AG04450 (cell line): Measurements from ENCODE around the gene MS4A10. TPM values are rescaled to one million over a fixed set of nuclear protein-coding genes. Genes with fewer than 3 reads are reported as not detected.

Source experiments
- CTCF ChIA-PET: fragments of 300-600, 350-600 bp; formaldehyde crosslinking; extraction: SDS; loops from one replicate; lab custom pipeline; 2022; ENCODE audit warnings: antibody characterized with exemption, inconsistent platforms; lab: Charles Lee
- POLR2A ChIA-PET: fragments of 350-600 bp; formaldehyde crosslinking; extraction: SDS; loops from one replicate; lab custom pipeline; 2021; ENCODE audit warnings: antibody characterized with exemption, inconsistent platforms; lab: Yijun Ruan, JAX
- DNase-seq: peaks from one replicate; pipeline ENCODE4 v3.0.0-alpha.2; 2011; ENCODE audit warnings: low read depth, low spot score
- H3K27ac ChIP-seq: one replicate; pipeline ENCODE4 v1.5.1; 2012; ENCODE audit warnings: low read depth, low read length, control low read depth
- H3K27me3 ChIP-seq: one replicate; pipeline ENCODE4 v1.6.0; 2012; ENCODE audit warnings: low read length; ENCODE audit not compliant: control insufficient read depth, insufficient read depth
- H3K4me3 ChIP-seq: 2 replicates; pipeline ENCODE4 v1.5.1; 2011; ENCODE audit warnings: mild to moderate bottlenecking, low read depth, low read length, control low read depth
- H3K9me3 ChIP-seq: 2 replicates; pipeline ENCODE4 v1.5.1; 2012; ENCODE audit warnings: low read length; ENCODE audit not compliant: control insufficient read depth, insufficient read depth
- polyA plus RNA-seq: library from polyadenylated mRNA; depleted of rRNA; stranded (reverse); fragments of >200 nt; gene quantifications from 2 replicates; pipeline ENCODE4 v1.2.3, GENCODE V29; 2011; rRNA removed
- TF ChIP-seq, protein P1 (sequence below): IDR thresholded peaks from 2 replicates; pipeline ENCODE4 v1.5.1; 2011; ENCODE audit warnings: low read depth, low read length, control low read depth, inconsistent platforms

Gene MS4A10
- polyA plus RNA-seq, 1 experiment = not detected

DNA sequence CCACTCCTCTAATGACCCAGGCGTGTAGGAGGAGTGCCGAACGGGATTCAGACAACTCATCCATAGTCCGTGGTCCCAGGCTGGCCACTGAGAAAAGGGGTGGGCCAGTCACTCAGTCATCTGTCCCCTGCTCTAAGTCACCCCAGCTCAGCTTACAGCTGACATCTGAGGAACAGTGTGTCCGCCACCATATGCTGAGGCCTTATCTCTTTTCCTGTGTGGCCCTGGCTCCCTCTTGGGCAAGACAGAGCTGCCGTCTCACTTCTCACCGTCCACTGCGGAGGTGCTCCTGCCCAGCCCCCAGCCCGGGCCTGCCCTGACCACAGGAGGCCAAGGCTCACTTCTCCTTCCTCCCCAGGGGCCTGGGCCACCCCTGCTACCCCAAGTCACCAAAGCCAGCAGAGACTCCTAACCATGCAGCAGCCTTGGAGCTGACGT lies 63.6 kb downstream of the MS4A10 start:
- DNase-seq = no peak
- TF ChIP-seq, protein P1, sequence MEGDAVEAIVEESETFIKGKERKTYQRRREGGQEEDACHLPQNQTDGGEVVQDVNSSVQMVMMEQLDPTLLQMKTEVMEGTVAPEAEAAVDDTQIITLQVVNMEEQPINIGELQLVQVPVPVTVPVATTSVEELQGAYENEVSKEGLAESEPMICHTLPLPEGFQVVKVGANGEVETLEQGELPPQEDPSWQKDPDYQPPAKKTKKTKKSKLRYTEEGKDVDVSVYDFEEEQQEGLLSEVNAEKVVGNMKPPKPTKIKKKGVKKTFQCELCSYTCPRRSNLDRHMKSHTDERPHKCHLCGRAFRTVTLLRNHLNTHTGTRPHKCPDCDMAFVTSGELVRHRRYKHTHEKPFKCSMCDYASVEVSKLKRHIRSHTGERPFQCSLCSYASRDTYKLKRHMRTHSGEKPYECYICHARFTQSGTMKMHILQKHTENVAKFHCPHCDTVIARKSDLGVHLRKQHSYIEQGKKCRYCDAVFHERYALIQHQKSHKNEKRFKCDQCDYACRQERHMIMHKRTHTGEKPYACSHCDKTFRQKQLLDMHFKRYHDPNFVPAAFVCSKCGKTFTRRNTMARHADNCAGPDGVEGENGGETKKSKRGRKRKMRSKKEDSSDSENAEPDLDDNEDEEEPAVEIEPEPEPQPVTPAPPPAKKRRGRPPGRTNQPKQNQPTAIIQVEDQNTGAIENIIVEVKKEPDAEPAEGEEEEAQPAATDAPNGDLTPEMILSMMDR = no peak
- CTCF ChIA-PET = interaction anchor here (0.9 to 1.3 kb wide), 2 partner anchors 39 to 51 kb away, joined by 3 to 6 read pairs; no protein-coding TSS in a partner anchor
- POLR2A ChIA-PET = no interaction called here
- H3K4me3 ChIP-seq = no peak overlapping the region
- H3K27me3 ChIP-seq = no peaks in the 10 kb centered on the region
- H3K9me3 ChIP-seq = peaks cover 3% of the 10 kb centered on the region; the same call in 1 of the 2 replicates
- H3K27ac ChIP-seq = no peak overlapping the region

DNA sequence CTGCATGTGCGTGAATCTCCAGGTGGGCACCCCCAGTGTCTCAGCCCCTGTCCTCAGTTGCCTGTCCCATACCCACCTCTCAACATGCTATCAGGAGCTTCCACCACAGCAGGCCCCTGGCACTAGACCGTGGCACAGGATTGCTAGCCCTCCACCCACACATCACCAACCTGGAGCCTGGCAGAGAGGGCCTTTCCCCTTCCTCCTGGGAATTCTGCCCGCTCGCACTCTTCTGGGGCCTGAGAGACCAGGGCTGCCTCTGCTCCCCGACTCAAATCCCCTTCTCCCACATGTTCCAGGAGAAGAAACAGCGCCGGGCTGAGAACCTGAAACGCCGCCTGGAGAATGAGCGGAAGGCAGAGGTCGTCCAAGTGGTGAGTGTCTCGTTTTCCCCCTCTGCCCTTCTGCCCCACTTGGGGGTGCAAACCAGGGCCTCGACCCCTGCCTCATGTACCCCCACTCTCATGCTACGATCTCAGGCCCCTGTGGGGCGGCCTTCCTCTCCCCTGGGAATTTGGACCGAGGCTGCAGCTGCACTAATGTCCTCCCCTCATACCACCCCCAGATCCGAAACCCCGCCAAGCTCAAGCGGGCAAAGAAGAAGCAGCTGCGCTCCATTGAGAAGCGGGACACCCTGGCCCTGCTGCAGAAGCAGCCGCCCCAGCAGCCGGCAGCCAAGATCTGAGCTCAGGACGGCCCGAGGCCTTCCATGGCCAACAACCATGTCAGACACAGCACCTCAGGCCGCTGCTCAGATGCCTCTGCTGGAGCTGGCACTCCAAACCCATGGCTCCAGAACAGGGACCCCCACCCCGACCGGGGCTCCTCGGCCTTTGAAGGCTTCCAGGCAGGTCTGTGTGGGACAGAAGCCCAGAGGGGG lies 64.7 kb downstream of the MS4A10 start:
- peaks cover 3% of the 10 kb centered on the region for H3K27me3 ChIP-seq
- no peak for DNase-seq
- no peak overlapping the region for H3K27ac ChIP-seq
- ChIA-PET POLR2A (no interaction called here), CTCF (interaction anchor here (0.9 kb wide), 1 partner anchor 50 kb away, joined by 6 read pairs; no protein-coding TSS in a partner anchor)
- TF ChIP-seq, protein P1 = no peak
- H3K9me3 ChIP-seq = peaks cover 3% of the 10 kb centered on the region; the same call in 1 of the 2 replicates
- H3K4me3 ChIP-seq = no peak overlapping the region

Other genes starting within 250 kb of the MS4A10 start
- not detected in 2 replicates for gene MS4A8, start 85.7 kb upstream of the MS4A10 start, polyA plus RNA-seq
- not detected in 2 replicates for gene MS4A18, start 60.6 kb upstream of the MS4A10 start, polyA plus RNA-seq
- gene MS4A15, start 28.5 kb upstream of the MS4A10 start, polyA plus RNA-seq = not detected in 2 replicates
- gene CCDC86, start 56.8 kb downstream of the MS4A10 start, polyA plus RNA-seq = 15.2 and 17.9 TPM in 2 replicates
- gene PTGDR2, start 70.6 kb downstream of the MS4A10 start, polyA plus RNA-seq = 0.84 and 0.92 TPM in 2 replicates
- gene ZP1, start 82.2 kb downstream of the MS4A10 start, polyA plus RNA-seq = 0.48 and 0.65 TPM in 2 replicates
- 25.1 and 33.6 TPM in 2 replicates for gene PRPF19, start 121.3 kb downstream of the MS4A10 start, polyA plus RNA-seq
- gene TMEM109, start 128.8 kb downstream of the MS4A10 start, polyA plus RNA-seq = 36.2 and 44.5 TPM in 2 replicates
- 25.9 and 36.0 TPM in 2 replicates for gene TMEM132A, start 139.1 kb downstream of the MS4A10 start, polyA plus RNA-seq
- 4.8 and 9.1 TPM in 2 replicates for gene SLC15A3, start 166.8 kb downstream of the MS4A10 start, polyA plus RNA-seq
- not detected in 2 replicates for gene CD6, start 186.3 kb downstream of the MS4A10 start, polyA plus RNA-seq